Vagina (tissue), 2 donors: ENCODE measurements around the gene ZGLP1.

Experiments used
- CTCF ChIP-seq, 3 experiments: fragments of 450-650 bp in 2 of 3; fragments of 200-600 bp in 1 of 3; sonication (generic) in 1 of 3; IDR thresholded peaks; one replicate each; pipeline ENCODE4 v1.5.1; 2017 to 2019; ENCODE audit warnings: antibody characterized with exemption in 3 of 3, mild to moderate bottlenecking in 2 of 3, moderate library complexity in 2 of 3
- POLR2AphosphoS5 ChIP-seq, 2 donors: sonication (generic); formaldehyde crosslinking; IDR thresholded peaks; one replicate each; pipeline ENCODE4 v1.9.0; 2017; ENCODE audit warnings: antibody characterized with exemption in 2 of 2, mild to moderate bottlenecking in 2 of 2, low read depth in 1 of 2; ENCODE audit not compliant: insufficient read depth in 1 of 2

- no peak for TF ChIP-seq POLR2AphosphoS5 (IDR thresholded peaks at IDR 0.05; ENCODE audit: insufficient read depth in 1 of 2, low read depth in 1 of 2)
- TF ChIP-seq CTCF (IDR thresholded peaks at IDR 0.05): no peak
Observed at GRCh38 chr19:10356431-10356830, 46.8 kb upstream of the ZGLP1 start.
